ENCODE measurements around the gene RAP1A.
"Not testable (repeated sequence)": the region's sequence is repeated elsewhere in the genome, so short reads cannot be mapped to it uniquely, and the experiment has no call there.

RAP1A gene

GRCh38 chr1:111599781-111600693 lies 19.6 kb upstream of the RAP1A start:
- no peak for DNase-seq

GRCh38 chr1:111600886-111601386 lies 18.7 kb upstream of the RAP1A start:
- no peak for DNase-seq

GRCh38 chr1:111602302-111602701 lies 17.3 kb upstream of the RAP1A start:
- no peak for DNase-seq

GRCh38 chr1:111602974-111603373 lies 16.6 kb upstream of the RAP1A start:
- DNase-seq: no peak

- DNase-seq: peak; percentile 79
These were observed 15.6 kb upstream of the RAP1A start for GRCh38 chr1:111603979-111604378.

- no peak for DNase-seq
These were observed 14.7 kb upstream of the RAP1A start for GRCh38 chr1:111604931-111605330.

- no peak for DNase-seq
These were observed 14.0 kb upstream of the RAP1A start for GRCh38 chr1:111605576-111605975.

- not testable (repeated sequence) for DNase-seq
These were observed 13.0 kb upstream of the RAP1A start for GRCh38 chr1:111606457-111607215.

- DNase-seq: not testable (repeated sequence)
These were observed 11.1 kb upstream of the RAP1A start for GRCh38 chr1:111608528-111608927.

- DNase-seq: no peak
These were observed 7.6 kb upstream of the RAP1A start for GRCh38 chr1:111611986-111612385.

GRCh38 chr1:111615870-111616715 lies 3.5 kb upstream of the RAP1A start:
- peak; percentile 69 for DNase-seq

- DNase-seq: no peak
These were observed 1.5 kb upstream of the RAP1A start for GRCh38 chr1:111618081-111618480.

- no peak for DNase-seq
These were observed 491 bp upstream of the RAP1A start for GRCh38 chr1:111618961-111619634.

- no peak for DNase-seq
These were observed 917 bp downstream of the RAP1A start for GRCh38 chr1:111620441-111620971.

- no peak for DNase-seq
These were observed 1.5 kb downstream of the RAP1A start for GRCh38 chr1:111621050-111621449.

- DNase-seq: no peak
These were observed 2.6 kb downstream of the RAP1A start for GRCh38 chr1:111622166-111622565.

GRCh38 chr1:111624382-111624781 lies 4.8 kb downstream of the RAP1A start:
- no peak for DNase-seq

GRCh38 chr1:111625276-111625675 lies 5.7 kb downstream of the RAP1A start:
- no peak for DNase-seq

GRCh38 chr1:111628153-111628552 lies 8.6 kb downstream of the RAP1A start:
- DNase-seq: no peak

- no peak for DNase-seq
These were observed 9.8 kb downstream of the RAP1A start for GRCh38 chr1:111629190-111629954.

GRCh38 chr1:111630567-111630966 lies 11.0 kb downstream of the RAP1A start:
- DNase-seq: no peak
